Cardiac septum (tissue), 1 donor: ENCODE measurements around the gene UBE2L6. TPM values are rescaled to one million over a fixed set of nuclear protein-coding genes. Genes with fewer than 3 reads are reported as not detected.

ENCODE experiments used
- DNase-seq: peaks from one replicate; pipeline ENCODE4 v3.0.0-alpha.2; 2020; ENCODE audit warnings: low spot score
- intact Hi-C: fragments of 100-400 bp; cut with DNase I; formaldehyde crosslinking; loops from one replicate; pipeline ENCODE4 v1.14.0; 2022
- long read RNA-seq: library from polyadenylated mRNA; unstranded; transcript quantifications from one replicate; pipeline ENCODE4 v2.0.0, GENCODE V29; 2021
- total RNA-seq: library from RNA; stranded (reverse); fragmentation: NEBNext Ultra II Directional; extraction: Animal tissue kit (Norgen Biotek cat#: 25700); gene quantifications from one replicate; pipeline ENCODE4 v1.2.1, GENCODE V29; 2021
- donor health status: DM: no; HTN: no; CAD: no.

Gene UBE2L6
- total RNA-seq, result 15.8 TPM
- long read RNA-seq, transcript UBE2L6-201 (4 exons, 1,354 nt), result major isoform, 25 of 29 reads
- long read RNA-seq, partial matches to known transcripts, result 2 of 29 reads
- long read RNA-seq, other reads (novel, unspliced or antisense), result 0 of 29 reads

GRCh38 chr11:57567515-57568329 lies at the start of gene UBE2L6:
UBE2L6 (minus strand) TSS chr11:57567672; CDS start chr11:57567611, 61 bp downstream.
- intact Hi-C loops, result loop anchor here (1.0 to 5.0 kb wide), 3 partner anchors 77 to 1010 kb away; partner anchors contain the start of genes LPXN and ZFP91
- DNase-seq, result peak; percentile 89

- DNase-seq, result peak; percentile 2
- intact Hi-C loops, result no loop called here
Observed at GRCh38 chr11:57616595-57616994, 49.1 kb upstream of the UBE2L6 start.

- DNase-seq, result peak; percentile 9
- intact Hi-C loops, result no loop called here
Observed at GRCh38 chr11:57615308-57615707, 47.8 kb upstream of the UBE2L6 start.

GRCh38 chr11:57614234-57614772 lies 46.8 kb upstream of the UBE2L6 start:
- DNase-seq, result peak; percentile 63
- intact Hi-C loops, result no loop called here

- intact Hi-C loops, result no loop called here
- no peak for DNase-seq
Observed at GRCh38 chr11:57610170-57610569, 42.7 kb upstream of the UBE2L6 start.

- intact Hi-C loops, result no loop called here
- DNase-seq, result no peak
Observed at GRCh38 chr11:57605028-57605420, 37.6 kb upstream of the UBE2L6 start.

GRCh38 chr11:57604296-57605027 lies 37.0 kb upstream of the UBE2L6 start:
- intact Hi-C loops, result no loop called here

GRCh38 chr11:57601297-57601696 lies 33.8 kb upstream of the UBE2L6 start:
- intact Hi-C loops, result no loop called here
- no peak for DNase-seq

More at GRCh38 chr11:57604296-57605027, 37.0 kb upstream of the UBE2L6 start:
- no peak for DNase-seq

- intact Hi-C loops, result no loop called here
Observed at GRCh38 chr11:57599381-57599780, 31.9 kb upstream of the UBE2L6 start.

GRCh38 chr11:57598831-57599155 lies 31.3 kb upstream of the UBE2L6 start:
- intact Hi-C loops, result no loop called here
- DNase-seq, result no peak

More at GRCh38 chr11:57599381-57599780, 31.9 kb upstream of the UBE2L6 start:
- no peak for DNase-seq

- peak; percentile 82 for DNase-seq
- intact Hi-C loops, result no loop called here
Observed at GRCh38 chr11:57597916-57598830, 30.7 kb upstream of the UBE2L6 start.

GRCh38 chr11:57597461-57597915 lies 30.0 kb upstream of the UBE2L6 start, which contains the start of gene SERPING1:
SERPING1 (plus strand) TSS chr11:57597685; CDS start chr11:57598271, 586 bp downstream.
- no peak for DNase-seq
- intact Hi-C loops, result no loop called here

GRCh38 chr11:57596266-57596885 lies 28.9 kb upstream of the UBE2L6 start:
- intact Hi-C loops, result no loop called here
- no peak for DNase-seq

GRCh38 chr11:57588046-57588710 lies 20.7 kb upstream of the UBE2L6 start:
- no peak for DNase-seq
- intact Hi-C loops, result no loop called here

- intact Hi-C loops, result no loop called here
- no peak for DNase-seq
Observed at GRCh38 chr11:57586711-57587245, 19.3 kb upstream of the UBE2L6 start.

GRCh38 chr11:57585301-57585700 lies 17.8 kb upstream of the UBE2L6 start:
- no peak for DNase-seq
- intact Hi-C loops, result no loop called here

- intact Hi-C loops, result no loop called here
- no peak for DNase-seq
Observed at GRCh38 chr11:57584341-57584740, 16.9 kb upstream of the UBE2L6 start.

GRCh38 chr11:57574061-57574460 lies 6.6 kb upstream of the UBE2L6 start:
- DNase-seq, result no peak
- intact Hi-C loops, result no loop called here
